Left ventricle myocardium inferior (tissue), 1 donor: Measurements from ENCODE around the gene SPN. TPM values are rescaled to one million over a fixed set of nuclear protein-coding genes. Genes with fewer than 3 reads are reported as not detected.

Source experiments
- DNase-seq: peaks from one replicate; pipeline ENCODE4 v3.0.0-alpha.2; 2020
- H3K27ac ChIP-seq: fragments of 200-600 bp; replicated peaks from 2 replicates; pipeline ENCODE4 v1.8.0; 2021
- H3K27me3 ChIP-seq: fragments of 200-600 bp; 2 replicates; pipeline ENCODE4 v1.8.0; 2021; ENCODE audit warnings: low read depth
- H3K36me3 ChIP-seq: fragments of 200-600 bp; 2 replicates; pipeline ENCODE4 v1.8.0; 2021
- H3K4me1 ChIP-seq: fragments of 200-600 bp; 2 replicates; pipeline ENCODE4 v1.8.0; 2021
- H3K4me3 ChIP-seq: fragments of 200-600 bp; 2 replicates; pipeline ENCODE4 v1.8.0; 2021; ENCODE audit warnings: mild to moderate bottlenecking, moderate library complexity
- H3K9me3 ChIP-seq: fragments of 200-600 bp; replicated peaks from 2 replicates; pipeline ENCODE4 v1.8.0; 2021
- intact Hi-C: fragments of 100-400 bp; cut with micrococcal nuclease; formaldehyde crosslinking; loops from one replicate; pipeline ENCODE4 v1.11.0; 2022
- total RNA-seq: library from RNA; stranded (reverse); fragmentation: NEBNext Ultra II Directional; extraction: Animal tissue kit (Norgen Biotek cat#: 25700); gene quantifications from one replicate; pipeline ENCODE4 v1.2.1, GENCODE V29; 2021
- TF ChIP-seq, protein P1 (sequence below): fragments of 200-600 bp; IDR thresholded peaks from 2 replicates; pipeline ENCODE4 v1.8.0; 2021; ENCODE audit warnings: antibody characterized with exemption, mild to moderate bottlenecking, borderline replicate concordance
- donor health status: DM: no; HTN: yes; CAD: no; lungs with severe emphysema.

The SPN gene
- total RNA-seq, 1 donor from 2014 or later = 1.3 TPM

DNA sequence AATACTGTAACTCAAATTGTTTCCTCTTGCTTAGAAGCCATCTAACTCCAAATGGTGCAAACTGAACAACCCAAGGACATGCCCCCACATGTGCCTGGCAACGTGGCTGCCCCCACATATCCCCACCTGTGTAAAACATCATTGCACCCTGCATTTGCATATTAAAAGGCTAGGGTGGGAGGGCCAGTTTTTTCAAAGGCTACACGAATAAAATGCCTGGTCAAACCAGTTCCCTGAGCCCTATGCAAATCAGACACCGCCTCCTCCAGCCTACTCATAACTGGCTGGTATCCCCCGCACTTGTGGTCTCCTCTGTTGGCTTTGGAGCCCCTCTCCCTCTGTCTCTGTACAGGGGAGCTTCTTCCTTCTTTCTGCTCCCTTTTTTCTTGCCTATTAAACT lies 56.0 kb downstream of the SPN start:
- TF ChIP-seq, protein P1, sequence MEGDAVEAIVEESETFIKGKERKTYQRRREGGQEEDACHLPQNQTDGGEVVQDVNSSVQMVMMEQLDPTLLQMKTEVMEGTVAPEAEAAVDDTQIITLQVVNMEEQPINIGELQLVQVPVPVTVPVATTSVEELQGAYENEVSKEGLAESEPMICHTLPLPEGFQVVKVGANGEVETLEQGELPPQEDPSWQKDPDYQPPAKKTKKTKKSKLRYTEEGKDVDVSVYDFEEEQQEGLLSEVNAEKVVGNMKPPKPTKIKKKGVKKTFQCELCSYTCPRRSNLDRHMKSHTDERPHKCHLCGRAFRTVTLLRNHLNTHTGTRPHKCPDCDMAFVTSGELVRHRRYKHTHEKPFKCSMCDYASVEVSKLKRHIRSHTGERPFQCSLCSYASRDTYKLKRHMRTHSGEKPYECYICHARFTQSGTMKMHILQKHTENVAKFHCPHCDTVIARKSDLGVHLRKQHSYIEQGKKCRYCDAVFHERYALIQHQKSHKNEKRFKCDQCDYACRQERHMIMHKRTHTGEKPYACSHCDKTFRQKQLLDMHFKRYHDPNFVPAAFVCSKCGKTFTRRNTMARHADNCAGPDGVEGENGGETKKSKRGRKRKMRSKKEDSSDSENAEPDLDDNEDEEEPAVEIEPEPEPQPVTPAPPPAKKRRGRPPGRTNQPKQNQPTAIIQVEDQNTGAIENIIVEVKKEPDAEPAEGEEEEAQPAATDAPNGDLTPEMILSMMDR = no peak
- Histone ChIP-seq H3K36me3 (no peaks in the 10 kb centered on the region), H3K27ac (no peak overlapping the region), H3K27me3 (no peaks in the 10 kb centered on the region), H3K4me3 (no peak overlapping the region), H3K4me1 (no peaks in the 10 kb centered on the region), H3K9me3 (no peaks in the 10 kb centered on the region)
- no peak for DNase-seq
- intact Hi-C loops = no loop called here

Other genes starting within 250 kb of the SPN start
- gene BOLA2, start 208.9 kb upstream of the SPN start, total RNA-seq = 3.0 TPM
- gene SLX1B, start 208.7 kb upstream of the SPN start, total RNA-seq = 19.1 TPM
- 5.2 TPM for gene SULT1A4, start 203.3 kb upstream of the SPN start, total RNA-seq
- gene NPIPB12, start 156.8 kb upstream of the SPN start, total RNA-seq = 13.8 TPM
- gene QPRT, start 15.9 kb downstream of the SPN start, total RNA-seq = 20.8 TPM
- gene C16orf54, start 82.7 kb downstream of the SPN start, total RNA-seq = 0.63 TPM
- not detected for gene ZG16, start 115.0 kb downstream of the SPN start, total RNA-seq
- gene KIF22, start 127.5 kb downstream of the SPN start, total RNA-seq = 46.9 TPM
- 77.6 TPM for gene MAZ, start 143.3 kb downstream of the SPN start, total RNA-seq
- 2.1 TPM for gene PRRT2, start 148.9 kb downstream of the SPN start, total RNA-seq
- 12.9 TPM for gene PAGR1, start 152.9 kb downstream of the SPN start, total RNA-seq
- 38.6 TPM for gene MVP, start 157.2 kb downstream of the SPN start, total RNA-seq
- 68.6 TPM for gene CDIPT, start 200.0 kb downstream of the SPN start, total RNA-seq
- 0.38 TPM for gene SEZ6L2, start 236.3 kb downstream of the SPN start, total RNA-seq
- gene ASPHD1, start 237.2 kb downstream of the SPN start, total RNA-seq = not detected